ENCODE results near the gene MTAP.

MTAP gene

DNA sequence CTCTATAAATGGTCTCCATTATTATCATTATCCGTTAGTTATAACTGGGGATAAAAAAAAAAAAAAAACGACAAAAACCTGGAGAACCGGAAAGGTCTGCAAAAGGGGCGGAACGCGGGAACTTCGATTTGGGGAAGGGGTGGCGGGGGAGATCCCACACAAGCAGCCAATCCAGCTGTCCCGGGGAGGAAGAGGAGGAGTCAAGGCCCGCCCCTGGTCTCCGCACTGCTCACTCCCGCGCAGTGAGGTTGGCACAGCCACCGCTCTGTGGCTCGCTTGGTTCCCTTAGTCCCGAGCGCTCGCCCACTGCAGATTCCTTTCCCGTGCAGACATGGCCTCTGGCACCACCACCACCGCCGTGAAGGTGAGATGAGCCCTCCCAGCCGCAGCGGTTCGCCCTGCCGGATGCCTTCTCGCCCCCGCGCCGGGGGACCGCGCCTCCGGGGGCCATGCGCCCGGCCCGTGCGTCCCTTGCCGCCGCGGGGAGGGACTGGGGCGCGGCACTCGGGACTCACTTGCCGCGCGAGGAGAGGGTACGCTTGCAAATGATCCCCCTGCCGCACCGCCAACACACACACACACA is at the start of gene MTAP:
TSS of gene MTAP (plus strand) at position 219 of the 583 bp plus-strand sequence. CDS start at position 332, 113 bp downstream.
- peak; percentile 53 for DNase-seq (ENCODE audit: low read depth)

DNA sequence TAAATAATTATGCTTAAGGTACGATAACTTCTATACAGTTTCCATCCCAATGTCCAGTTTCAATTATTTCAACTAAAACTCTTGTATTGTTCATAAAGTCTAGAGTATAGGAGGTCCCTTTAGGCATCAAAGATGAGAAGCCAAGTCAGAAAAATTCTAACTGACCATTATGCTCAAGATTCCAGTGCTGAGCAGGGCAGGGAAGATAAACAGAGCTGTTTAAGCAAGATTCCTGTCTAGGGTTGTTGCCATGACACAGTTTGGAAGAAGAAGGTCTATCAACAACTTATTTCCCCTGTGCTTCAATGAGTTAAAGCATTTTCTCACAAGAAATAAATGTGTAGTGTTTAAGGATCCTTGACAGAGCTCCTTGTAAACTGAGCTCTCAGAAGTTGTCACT is 48.9 kb upstream of the MTAP start:
- no peak for DNase-seq (ENCODE audit: low read depth)

DNA sequence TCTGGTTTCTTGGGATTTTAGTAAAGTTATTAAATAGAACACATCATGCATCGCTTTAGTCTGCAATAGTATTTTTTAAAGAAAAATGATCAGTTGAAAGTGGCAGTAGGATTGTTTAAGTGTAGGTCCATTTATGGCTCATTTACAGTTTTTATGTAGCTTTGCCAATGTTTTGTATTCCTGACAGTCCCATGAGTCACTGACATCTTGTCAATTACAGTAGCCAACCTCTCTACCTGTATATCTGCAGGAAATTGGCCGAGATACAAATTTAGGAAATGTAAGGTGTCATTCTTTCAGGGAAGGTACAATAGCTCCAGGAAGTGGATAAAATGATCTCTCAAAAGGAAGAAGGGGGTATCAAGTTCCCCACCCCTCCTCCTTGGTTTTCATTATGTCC is 47.7 kb upstream of the MTAP start:
- DNase-seq (ENCODE audit: low read depth): no peak

DNA sequence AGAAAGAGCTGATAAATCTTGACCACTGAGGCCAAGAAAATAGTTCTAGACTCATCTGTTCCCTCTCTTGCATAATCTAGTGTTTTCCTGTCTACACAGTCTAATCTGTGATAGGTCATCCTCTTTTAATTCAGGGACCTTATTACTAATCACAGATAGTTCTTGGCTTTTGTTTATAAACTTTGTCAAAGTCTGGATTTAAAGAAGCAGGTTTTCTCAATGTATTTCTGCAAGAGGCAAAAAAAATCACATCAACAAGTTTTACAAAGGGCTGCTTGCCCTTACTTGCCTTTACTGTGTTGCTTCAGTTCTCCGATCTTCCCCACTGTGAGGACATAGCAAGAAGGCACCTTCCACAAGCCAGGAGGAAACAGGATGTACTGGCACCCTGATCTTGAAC is 43.9 kb upstream of the MTAP start:
- DNase-seq (ENCODE audit: low read depth): no peak

DNA sequence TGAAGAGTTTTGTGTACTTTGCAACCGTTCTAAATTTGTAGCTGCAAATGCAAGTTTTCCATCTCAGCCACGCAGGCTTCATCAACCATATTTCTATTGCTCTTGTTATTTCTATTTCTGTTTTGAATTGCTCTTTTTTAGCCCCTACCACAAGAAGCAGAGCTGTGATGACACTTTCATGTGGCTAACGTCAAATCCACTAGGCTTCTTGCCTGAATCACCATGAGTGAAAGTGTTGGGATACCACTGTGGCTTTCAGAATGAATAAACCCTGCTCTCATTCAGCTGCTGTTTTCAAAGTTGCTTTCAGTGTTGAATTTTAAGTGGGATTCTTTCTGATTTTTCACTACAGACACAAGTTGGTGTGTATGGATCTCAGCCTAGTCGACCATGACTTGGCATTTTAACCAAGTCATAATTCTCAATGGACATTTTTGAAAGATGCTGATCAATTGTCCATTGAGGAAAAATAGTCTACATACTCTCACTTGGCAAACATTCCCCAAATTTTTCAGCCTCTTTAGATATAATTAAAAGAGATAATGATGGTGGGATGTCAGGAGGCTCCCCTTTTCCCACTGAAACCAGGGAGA is 41.0 kb upstream of the MTAP start:
- DNase-seq (ENCODE audit: low read depth): no peak

DNA sequence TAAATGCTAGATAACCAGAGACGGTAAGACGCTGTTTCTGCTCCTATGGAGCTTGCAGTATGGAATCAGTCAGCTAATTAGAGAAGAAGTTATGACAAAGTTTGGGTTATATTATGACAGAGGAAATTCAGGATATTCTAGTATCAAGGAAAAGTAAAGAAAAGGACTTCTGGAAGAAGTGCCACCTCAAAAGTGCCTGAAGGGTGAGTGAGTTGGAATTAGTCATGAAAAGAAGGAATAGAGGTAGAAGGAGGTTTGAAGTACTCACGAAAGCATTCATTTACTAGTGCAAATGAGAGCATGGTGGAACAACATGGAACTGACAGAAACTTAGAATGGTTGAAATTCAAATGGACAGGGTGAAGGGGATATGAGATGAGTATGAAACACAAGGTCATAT is 40.4 kb upstream of the MTAP start:
- no peak for DNase-seq (ENCODE audit: low read depth)

DNA sequence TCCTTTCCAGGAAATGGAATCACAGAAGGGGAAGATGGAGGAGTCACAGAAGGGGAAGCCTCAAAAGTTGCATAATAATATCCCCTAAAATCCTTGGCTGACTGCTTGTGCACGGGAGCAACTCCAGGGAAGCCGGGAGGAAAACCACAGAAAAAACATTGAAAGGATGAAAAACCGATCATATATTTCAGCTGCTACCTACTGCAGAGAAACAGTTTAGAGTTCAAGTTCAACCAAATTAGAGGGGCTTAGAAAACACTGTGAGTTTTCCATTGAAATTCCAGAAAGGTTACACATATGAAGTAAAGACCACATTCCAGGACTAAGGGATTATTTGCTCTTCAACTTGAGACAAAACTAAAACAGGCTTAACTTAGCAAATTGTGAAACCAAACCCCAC is 37.6 kb upstream of the MTAP start:
- DNase-seq (ENCODE audit: low read depth): no peak

DNA sequence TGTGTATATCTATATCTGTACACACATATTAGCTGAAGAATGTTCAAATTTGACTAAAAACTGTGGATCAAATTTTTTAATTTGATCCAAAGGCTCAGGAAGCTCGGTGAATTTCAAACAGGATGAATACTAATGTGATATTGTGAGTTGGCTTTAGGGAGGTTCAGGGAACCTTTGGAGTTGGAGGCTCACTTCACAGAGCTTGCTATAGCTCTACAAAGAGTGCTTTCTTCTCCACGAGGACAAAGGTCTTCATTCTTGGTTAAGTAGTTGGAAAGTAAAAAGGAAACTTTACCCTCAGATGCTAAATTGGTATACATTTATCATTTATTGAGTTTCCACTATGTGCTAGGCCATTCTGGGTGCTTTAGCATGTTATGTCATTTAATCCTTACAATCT is 36.3 kb upstream of the MTAP start:
- DNase-seq (ENCODE audit: low read depth): no peak

DNA sequence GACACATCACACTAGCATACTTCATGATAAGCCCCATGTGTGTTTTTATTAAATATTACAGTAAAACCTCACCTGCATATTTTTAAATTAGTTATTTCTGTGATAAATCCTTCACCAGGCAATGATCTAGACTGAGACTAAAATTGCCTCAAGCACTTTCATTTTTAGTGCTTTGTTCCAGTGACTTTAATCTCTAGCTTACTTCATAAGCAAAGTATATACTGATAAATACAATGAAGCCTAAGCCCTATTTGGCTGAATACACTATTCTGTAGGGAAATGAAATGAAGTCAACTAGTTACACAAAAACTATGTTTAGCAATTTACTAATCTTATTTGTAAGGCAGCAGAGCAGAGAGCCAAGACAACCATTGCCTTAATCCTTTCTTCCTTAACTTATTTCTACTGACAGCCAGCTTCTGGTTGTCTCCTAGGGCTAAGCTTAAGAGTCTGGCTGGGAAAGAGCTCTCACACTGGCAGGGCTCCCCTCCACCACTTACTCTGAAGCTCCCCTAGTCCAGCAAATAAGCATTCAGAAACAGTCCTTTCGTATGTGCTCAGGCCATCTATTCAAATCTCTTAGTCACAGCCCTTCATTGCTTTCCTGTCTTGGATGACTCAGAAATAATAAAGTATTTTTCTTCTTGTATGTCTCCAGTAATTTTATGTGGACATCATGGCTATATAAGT is 31.4 kb upstream of the MTAP start:
- DNase-seq (ENCODE audit: low read depth): no peak

DNA sequence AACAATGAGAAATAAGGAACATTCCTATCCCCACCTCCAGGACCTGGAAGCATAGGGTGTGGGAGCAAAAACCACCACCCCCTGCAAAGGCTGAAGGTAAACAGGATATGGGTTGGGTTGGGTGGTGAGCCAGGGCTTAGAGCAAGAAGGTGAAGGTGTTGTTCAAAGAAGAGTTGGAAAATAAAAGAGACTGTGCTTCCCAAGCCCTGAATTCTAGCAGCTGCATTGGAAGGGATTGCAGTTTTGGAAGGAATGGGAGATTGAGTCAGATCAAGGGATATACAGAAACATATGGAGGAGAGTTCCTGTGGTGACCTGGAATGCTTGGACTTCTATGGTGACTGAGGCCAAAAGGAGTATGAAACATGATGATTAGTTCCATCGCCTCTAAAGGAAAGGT is 24.7 kb upstream of the MTAP start:
- DNase-seq (ENCODE audit: low read depth): no peak

DNA sequence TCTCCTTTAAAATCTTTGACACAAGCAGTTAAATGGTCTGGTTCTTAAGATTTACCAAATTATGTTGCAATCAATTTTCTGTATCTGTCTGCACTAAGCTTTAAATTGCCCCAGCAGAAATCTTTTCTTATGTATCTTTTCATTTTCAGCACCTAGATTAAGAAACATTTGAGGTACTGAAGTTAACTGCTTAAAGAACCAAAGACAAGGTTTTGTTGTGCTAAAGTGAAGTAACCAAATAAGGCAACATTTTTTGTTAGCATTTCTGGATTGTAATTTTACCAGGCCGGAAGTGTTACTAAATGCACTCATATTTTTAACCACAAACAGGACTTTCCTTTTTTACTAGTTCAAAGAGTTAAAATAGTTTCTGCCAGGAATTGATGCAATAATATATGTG is 24.1 kb upstream of the MTAP start:
- no peak for DNase-seq (ENCODE audit: low read depth)

DNA sequence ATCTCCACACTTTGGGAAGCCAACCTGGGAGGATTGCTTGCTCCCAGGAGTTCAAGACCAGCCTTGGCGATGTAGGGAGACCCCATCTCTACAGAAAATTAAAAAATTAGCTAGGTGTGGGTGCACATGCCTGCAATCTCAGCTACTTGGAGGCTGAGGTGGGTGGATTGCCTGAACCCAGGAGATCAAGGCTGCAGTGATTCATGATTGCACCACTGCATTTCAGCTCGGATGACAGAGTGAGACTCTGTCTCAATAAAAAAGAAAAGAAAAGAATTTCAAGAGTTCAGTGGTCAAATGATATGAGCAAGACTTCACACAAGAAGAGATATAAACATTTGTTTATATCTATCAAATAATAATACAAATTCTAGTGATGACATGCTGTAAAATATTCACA is 23.0 kb upstream of the MTAP start:
- DNase-seq (ENCODE audit: low read depth): no peak

DNA sequence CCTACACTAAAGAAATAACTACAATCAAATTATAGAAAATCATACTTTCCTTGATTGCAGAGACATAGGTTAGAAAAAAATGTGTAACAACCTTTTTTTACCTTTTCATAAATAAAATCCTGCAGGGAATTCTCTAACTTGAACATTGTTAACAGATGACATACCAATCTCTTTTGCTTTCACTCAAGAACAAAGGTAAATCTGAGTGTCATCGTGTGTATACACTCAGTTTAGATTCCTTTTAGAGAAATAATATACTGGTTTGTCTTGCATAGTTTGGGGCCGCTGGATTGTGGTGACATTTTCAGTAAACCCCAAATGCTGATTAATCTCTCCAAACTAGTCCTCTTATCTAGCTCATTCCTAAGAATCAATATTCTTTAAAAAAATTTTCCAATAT is 20.8 kb upstream of the MTAP start:
- DNase-seq (ENCODE audit: low read depth): no peak

DNA sequence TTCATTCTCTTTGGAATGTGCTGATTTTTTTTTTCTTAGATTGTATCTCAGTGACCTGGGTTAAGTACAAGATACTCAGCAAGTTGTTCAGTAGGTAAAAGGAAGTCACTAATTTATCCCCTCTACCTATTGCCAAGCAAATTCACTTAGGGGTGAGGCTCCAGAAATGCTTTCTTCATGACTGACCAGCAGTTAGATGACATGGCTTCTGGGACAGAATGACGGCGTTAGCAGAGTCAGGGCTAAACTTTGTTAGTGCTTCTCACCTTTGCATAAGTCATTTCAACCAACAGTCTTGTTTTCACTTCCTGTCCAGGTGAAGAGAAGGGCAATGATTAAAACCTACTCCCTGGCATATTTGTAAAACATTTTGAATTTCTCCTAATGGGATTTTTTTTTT is 20.2 kb upstream of the MTAP start:
- DNase-seq (ENCODE audit: low read depth): no peak

DNA sequence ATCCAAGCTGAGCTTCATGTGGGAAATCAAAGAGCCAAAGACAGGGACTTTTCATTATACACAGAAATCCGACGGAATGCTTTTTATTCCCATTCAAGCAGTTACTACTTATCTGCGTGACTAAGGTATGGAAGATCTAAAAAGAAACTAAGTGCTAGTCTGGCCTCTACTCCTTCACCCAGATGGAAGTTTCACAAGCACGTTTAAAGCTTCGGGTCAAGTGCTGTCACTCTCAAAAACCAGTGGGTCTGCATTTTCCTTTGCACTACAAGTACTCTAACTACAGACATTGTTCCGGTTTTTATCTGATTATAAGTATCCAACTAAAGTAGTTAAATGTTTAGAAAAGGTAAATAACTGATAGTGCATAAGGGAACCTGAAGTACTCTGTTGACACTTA is 13.7 kb upstream of the MTAP start:
- no peak for DNase-seq (ENCODE audit: low read depth)

DNA sequence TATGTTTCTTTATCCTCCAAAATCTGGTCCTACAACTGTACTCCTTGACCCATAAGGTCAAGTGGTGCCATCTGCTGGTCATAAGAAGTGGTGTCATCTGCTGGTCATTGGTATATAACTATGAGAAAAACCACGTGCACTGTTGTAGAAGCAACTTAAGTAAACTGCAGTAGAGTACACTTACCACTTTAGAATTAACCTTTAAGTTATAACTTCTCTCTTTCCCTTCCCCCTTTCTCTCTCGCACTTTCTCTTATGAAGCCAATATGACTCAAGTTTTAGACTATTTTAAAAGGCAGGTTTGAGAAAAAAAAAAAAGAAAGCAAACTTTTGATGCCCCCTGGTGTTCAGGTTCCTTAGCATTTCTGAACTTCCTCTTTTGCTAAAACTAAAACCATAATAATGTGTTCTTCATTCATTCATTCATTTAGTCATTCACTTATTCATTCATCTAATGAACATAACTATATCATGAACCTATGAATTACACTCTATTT is 12.8 kb upstream of the MTAP start:
- DNase-seq (ENCODE audit: low read depth): no peak

DNA sequence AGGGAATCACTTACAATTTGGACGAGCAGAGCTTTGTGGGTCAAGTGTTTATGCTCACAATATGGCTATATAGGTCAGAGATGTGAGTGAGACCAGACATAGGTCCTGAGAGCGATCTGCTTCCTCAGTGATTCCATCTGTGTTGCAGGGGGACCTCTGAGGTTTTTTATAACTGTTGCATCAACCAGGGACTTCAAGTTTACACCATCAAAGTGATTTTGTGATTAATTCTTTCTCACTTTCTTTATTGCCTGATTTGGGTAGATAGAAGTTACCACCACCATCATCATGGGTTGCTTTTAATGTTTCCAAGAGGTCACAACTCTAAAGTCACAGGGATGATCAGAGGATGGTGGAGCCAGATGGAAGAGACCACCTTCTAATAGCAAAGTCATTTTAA is 7.0 kb upstream of the MTAP start:
- DNase-seq (ENCODE audit: low read depth): no peak

DNA sequence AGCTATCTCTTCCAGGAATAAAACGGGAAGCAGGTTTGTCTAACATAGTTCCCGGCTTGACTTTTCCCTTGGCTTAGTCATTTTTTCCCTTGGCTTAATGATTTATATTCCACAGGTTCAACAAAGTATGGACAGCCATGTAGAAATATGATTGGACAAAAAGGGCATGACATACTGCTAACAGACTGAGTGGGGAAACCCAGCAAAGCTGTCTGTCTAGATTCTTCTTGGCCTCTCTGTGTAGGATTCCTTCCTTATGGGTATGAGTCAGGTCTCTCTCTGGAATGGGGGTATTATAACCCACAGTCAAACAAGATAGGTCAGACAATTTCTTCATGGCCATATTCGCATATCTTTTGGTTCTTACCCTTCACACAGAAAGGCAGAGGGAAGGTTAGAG is 5.7 kb upstream of the MTAP start:
- no peak for DNase-seq (ENCODE audit: low read depth)

DNA sequence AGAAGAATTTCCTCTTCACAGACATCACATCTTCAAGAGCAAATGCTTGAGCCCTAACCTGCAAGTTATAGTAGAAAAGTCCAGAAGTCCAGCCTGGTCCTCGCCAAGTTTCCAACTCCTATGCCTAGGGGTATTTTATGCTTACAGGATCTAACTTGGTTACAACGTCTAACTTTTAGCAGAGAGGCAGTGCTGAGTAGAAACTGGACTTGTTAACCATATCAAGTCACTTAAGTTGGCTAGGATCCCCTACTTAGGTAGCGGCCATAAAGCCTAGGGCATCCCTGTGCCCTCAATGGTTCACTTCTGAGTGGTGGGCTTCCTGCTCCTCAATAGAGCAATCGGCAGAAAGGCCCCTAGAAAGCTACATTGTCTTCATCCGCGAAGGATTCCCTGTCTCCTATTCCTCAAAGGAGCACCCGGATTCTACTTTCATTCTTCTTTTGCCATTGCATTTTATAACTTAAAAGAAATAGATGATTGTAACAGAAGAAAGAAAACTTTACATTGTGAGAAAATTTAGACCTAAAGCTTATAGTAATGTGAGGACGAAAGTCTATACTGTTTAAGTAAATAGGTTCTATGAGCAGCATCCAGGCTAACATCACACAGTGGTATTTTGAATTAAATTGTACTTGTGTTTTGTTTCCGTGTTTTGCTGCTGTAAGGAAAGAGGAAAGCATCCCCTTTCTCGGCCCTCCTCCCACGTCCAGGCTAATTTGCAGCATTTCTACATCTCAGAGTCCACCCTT is 1.3 kb upstream of the MTAP start:
- DNase-seq (ENCODE audit: low read depth): no peak

DNA sequence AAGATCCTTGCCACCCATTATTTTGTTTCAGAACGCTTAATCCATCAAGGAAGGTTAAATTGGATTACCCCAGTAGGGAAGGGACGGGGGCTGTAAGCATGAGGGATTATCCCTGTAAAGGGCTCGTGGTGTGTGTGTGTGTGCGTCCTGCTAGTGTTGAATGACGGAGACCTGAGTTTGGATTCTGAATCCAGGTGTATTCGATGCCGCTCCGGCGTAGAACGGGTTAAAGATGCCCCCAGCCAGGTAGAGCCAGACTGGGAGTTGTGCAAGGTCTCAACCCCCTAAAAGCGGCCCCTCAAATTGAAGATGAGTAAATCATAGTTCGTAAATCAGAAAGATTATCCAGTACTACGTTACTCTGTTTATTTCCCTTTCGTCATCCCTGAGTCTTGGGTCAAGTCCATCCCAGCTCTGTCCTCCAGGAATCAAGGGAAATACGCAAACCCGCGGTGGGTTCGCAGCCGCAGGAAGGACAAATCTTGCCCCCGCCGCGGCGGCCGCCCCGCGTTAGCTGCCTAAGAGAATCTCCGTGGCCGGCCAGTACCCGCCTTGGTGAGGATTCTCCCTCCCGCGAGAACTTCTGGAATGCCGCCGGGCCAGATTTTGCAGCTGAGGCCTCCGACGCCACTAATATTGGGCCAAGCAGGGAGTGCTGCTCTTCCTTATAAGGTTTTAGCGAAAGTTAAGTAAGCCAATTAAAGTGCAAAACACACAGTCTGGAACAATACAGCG is 586 bp upstream of the MTAP start:
- DNase-seq (ENCODE audit: low read depth): no peak

DNA sequence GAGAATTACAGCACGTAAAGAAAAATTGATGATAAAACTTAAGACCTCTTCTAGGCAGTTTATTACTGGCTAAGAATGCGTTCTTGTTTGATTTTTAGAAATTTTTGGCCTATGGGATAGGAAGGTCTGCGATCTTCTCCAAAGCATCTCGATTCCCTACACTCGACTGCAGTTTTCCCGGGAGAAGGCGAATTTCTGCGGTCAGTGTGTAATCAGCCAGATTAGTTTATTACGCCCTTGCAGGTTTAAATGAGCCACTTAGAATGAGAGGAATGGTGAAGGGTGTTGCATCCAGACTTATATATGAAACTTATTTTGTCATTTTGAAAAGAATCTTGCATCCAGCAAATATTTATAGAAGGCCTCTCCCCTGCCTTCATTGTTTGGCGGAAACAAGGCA is 1.2 kb downstream of the MTAP start:
- DNase-seq (ENCODE audit: low read depth): no peak

DNA sequence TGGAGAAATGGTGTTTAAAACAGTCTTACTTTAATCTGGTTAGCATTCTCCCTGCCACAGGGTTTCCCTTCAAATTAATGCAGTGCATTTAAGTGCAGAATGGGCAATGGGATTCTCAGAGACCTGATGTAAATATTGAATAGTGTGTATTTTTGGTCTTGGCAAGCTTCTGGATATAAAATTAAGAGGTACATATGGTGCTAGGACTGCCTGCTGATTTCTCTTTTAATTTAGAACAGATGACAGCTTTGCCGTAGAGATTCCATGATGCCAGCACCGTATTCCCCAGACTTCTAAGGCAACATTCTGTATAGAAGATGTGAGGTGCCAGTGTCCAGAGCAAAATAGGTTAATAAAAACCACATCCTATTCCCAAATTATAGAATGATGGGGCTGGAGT is 1.9 kb downstream of the MTAP start:
- no peak for DNase-seq (ENCODE audit: low read depth)
